ENCODE data around the gene IMMP2L. TPM values are rescaled to one million over a fixed set of nuclear protein-coding genes. Genes with fewer than 3 reads are reported as not detected.

IMMP2L gene
- total and polyA plus RNA-seq, 2 donors (not counting 3 experiments of a cell fraction or from before 2014, with no cell fraction given): 9.9 to 11.8 TPM

GRCh38 chr7:111089822-111090426, 472.4 kb downstream of the IMMP2L start:
- dilution Hi-C loops (cut with MboI; ENCODE audit: extremely low pct_ligation_motif_present, low sequenced_read_pairs) (no loop called here), intact Hi-C loops (cut with micrococcal nuclease) (loop anchor here (1.0 to 10.0 kb wide), 5 partner anchors 59 to 647 kb away; partner anchors contain the start of gene IMMP2L)
- Histone ChIP-seq H3K9ac (replicated peaks; ENCODE audit: extremely low read depth, insufficient read depth, low read length) (no peak overlapping the region), H3K9me1 (replicated peaks; ENCODE audit: control insufficient read depth, extremely low read depth, insufficient read depth, low read length) (no peaks in the 10 kb centered on the region), H3K79me2 (ENCODE audit: control insufficient read depth, insufficient read depth, low read length) (no peaks in the 10 kb centered on the region), H3K27ac (ENCODE audit: insufficient read depth, low read depth, low read length) (no peak overlapping the region), H3K9me3 (replicated peaks; ENCODE audit: control insufficient read depth, insufficient read depth, low read length) (no peaks in the 10 kb centered on the region), H3K27me3 (ENCODE audit: control insufficient read depth in 2 of 2, insufficient read depth in 2 of 2, low read length in 2 of 2) (no peaks in the 10 kb centered on the region), H3K36me3 (ENCODE audit: control insufficient read depth in 2 of 2, extremely low read depth in 1 of 2, insufficient read depth in 2 of 2, low read length in 2 of 2) (no peaks in the 10 kb centered on the region), H4K20me1 (replicated peaks; ENCODE audit: control insufficient read depth, extremely low read depth, insufficient read depth, low read length) (no peaks in the 10 kb centered on the region), H2AFZ (ENCODE audit: low read depth, low read length) (no peak overlapping the region), H3K4me2 (ENCODE audit: insufficient read depth, low read length) (no peak overlapping the region), H3K4me1 (ENCODE audit: control insufficient read depth, extremely low read depth, insufficient read depth, low read length) (peaks cover 3% of the 10 kb centered on the region), H3K4me3 (replicated peaks in 1 of 3; ENCODE audit: insufficient read depth in 1 of 3, low read depth in 1 of 3, low read length in 3 of 3) (no peak overlapping the region)
- POLR2A ChIA-PET: no interaction called here
- CTCF ChIA-PET: interaction anchor here (0.9 kb wide), 1 partner anchor 8 kb away, joined by 4 read pairs; no protein-coding TSS in a partner anchor
- no TSS peak for BruUV-seq (replicated peaks)
- DNase-seq (ENCODE audit: low read depth, low spot score): peak; percentile 54
- TF ChIP-seq FOS (IDR thresholded peaks at IDR 0.05; ENCODE audit: borderline replicate concordance, insufficient read depth, low read length): no peak
- TF ChIP-seq CTCF (IDR thresholded peaks at IDR 0.05; ENCODE audit: extremely low read depth in 1 of 2, insufficient read depth in 1 of 2, low read depth in 1 of 2, low read length in 2 of 2): peak; percentile 44 to 52
- no peak for FAIRE-seq

GRCh38 chr7:111088328-111088727, 474.0 kb downstream of the IMMP2L start:
- H3K36me3 ChIP-seq (ENCODE audit: control insufficient read depth in 2 of 2, extremely low read depth in 1 of 2, insufficient read depth in 2 of 2, low read length in 2 of 2): no peaks in the 10 kb centered on the region
- intact Hi-C loops (cut with micrococcal nuclease): loop anchor here (2.0 to 5.0 kb wide), 2 partner anchors 58 to 649 kb away; no protein-coding TSS in a partner anchor
- POLR2A ChIA-PET: no interaction called here

More at GRCh38 chr7:111088328-111088727, 474.0 kb downstream of the IMMP2L start:
- H3K79me2 ChIP-seq (ENCODE audit: control insufficient read depth, insufficient read depth, low read length): no peaks in the 10 kb centered on the region
- no peak overlapping the region for H3K4me3 ChIP-seq (replicated peaks in 1 of 3; ENCODE audit: insufficient read depth in 1 of 3, low read depth in 1 of 3, low read length in 3 of 3)
- H3K4me2 ChIP-seq (ENCODE audit: insufficient read depth, low read length): no peak overlapping the region
- no peaks in the 10 kb centered on the region for H3K9me1 ChIP-seq (replicated peaks; ENCODE audit: control insufficient read depth, extremely low read depth, insufficient read depth, low read length)
- peaks cover 3% of the 10 kb centered on the region for H3K4me1 ChIP-seq (ENCODE audit: control insufficient read depth, extremely low read depth, insufficient read depth, low read length)
- DNase-seq (ENCODE audit: low read depth, low spot score) (no peak), FAIRE-seq (no peak)
- H3K27ac ChIP-seq (ENCODE audit: insufficient read depth, low read depth, low read length): no peak overlapping the region
- H3K9ac ChIP-seq (replicated peaks; ENCODE audit: extremely low read depth, insufficient read depth, low read length): no peak overlapping the region
- H3K9me3 ChIP-seq (replicated peaks; ENCODE audit: control insufficient read depth, insufficient read depth, low read length): no peaks in the 10 kb centered on the region
- H4K20me1 ChIP-seq (replicated peaks; ENCODE audit: control insufficient read depth, extremely low read depth, insufficient read depth, low read length): no peaks in the 10 kb centered on the region
- H2AFZ ChIP-seq (ENCODE audit: low read depth, low read length): no peak overlapping the region
- TF ChIP-seq POLR2AphosphoS5 (IDR thresholded peaks at IDR 0.05; ENCODE audit: insufficient read depth, low read depth, low read length) (no peak), MAX (IDR thresholded peaks at IDR 0.05; ENCODE audit: insufficient read depth, insufficient read length) (no peak), POLR2A (IDR thresholded peaks at IDR 0.05; ENCODE audit: low read depth, low read length) (no peak), CTCF (IDR thresholded peaks at IDR 0.05; ENCODE audit: extremely low read depth in 1 of 2, insufficient read depth in 1 of 2, low read depth in 1 of 2, low read length in 2 of 2) (no peak), EZH2 (IDR thresholded peaks at IDR 0.05; ENCODE audit: borderline replicate concordance, low read depth, low read length, severe bottlenecking) (no peak), MYC (IDR thresholded peaks at IDR 0.05; ENCODE audit: low read depth, low read length) (no peak), JUN (IDR thresholded peaks at IDR 0.05; ENCODE audit: borderline replicate concordance, insufficient read depth, insufficient read length, low read depth) (no peak), FOS (IDR thresholded peaks at IDR 0.05; ENCODE audit: borderline replicate concordance, insufficient read depth, low read length) (no peak), GATA2 (IDR thresholded peaks at IDR 0.05; ENCODE audit: insufficient read depth, insufficient read length, low read depth, low read length) (no peak)
- BruUV-seq (replicated peaks): no TSS peak
- dilution Hi-C loops (cut with MboI; ENCODE audit: extremely low pct_ligation_motif_present, low sequenced_read_pairs): no loop called here
- CTCF ChIA-PET: interaction anchor here (1.0 kb wide), 2 partner anchors 9 to 11 kb away, joined by 3 read pairs; no protein-coding TSS in a partner anchor
- no peaks in the 10 kb centered on the region for H3K27me3 ChIP-seq (ENCODE audit: control insufficient read depth in 2 of 2, insufficient read depth in 2 of 2, low read length in 2 of 2)
